Naive thymus-derived CD8-positive, alpha-beta T cell (primary cell): ENCODE measurements around the gene KRTAP24-1. TPM values are rescaled to one million over a fixed set of nuclear protein-coding genes. Genes with fewer than 3 reads are reported as not detected.

ENCODE experiments used
- ATAC-seq, 2 donors: fragments of 150-1000 bp; cut with Tn5 transposase in 1 of 2; sonication (Bioruptor Pico), chemical (Tn5 transposase) in 1 of 2; 1 replicate in 1 of 2; 2 replicates in 1 of 2; pipeline ENCODE4 v1.10.0; 2021; ENCODE audit warnings: mild to moderate bottlenecking in 2 of 2, moderate library complexity in 2 of 2
- POLR2A ChIA-PET: fragments of 350-600 bp; sonication (Branson Sonifier 250); formaldehyde crosslinking; loops from one replicate; lab custom pipeline; 2021; ENCODE audit warnings: antibody characterized with exemption; lab: Charles Lee
- DNase-seq, 10 donors: peaks; one replicate each; pipeline versions ENCODE4 v3.0.0 to v3.0.0-alpha.2; 2020 to 2022
- H3K27ac Mint-ChIP-seq, 10 donors: one replicate each; pipeline ENCODE4 v1.8.0; 2020 to 2022; ENCODE audit warnings: mild to moderate bottlenecking in 10 of 10, mixed read lengths in 10 of 10, moderate library complexity in 4 of 10, inconsistent platforms in 1 of 10
- H3K27me3 Mint-ChIP-seq, 5 donors: one replicate each; pipeline ENCODE4 v1.8.0; 2021 to 2022; ENCODE audit warnings: mixed read lengths in 5 of 5
- H3K36me3 Mint-ChIP-seq, 3 donors: one replicate each; pipeline ENCODE4 v1.8.0; 2020 to 2022; ENCODE audit warnings: mixed read lengths in 3 of 3, mild to moderate bottlenecking in 2 of 3, inconsistent platforms in 1 of 3
- H3K4me1 Mint-ChIP-seq, 4 donors: one replicate each; pipeline ENCODE4 v1.8.0; 2021 to 2022; ENCODE audit warnings: mixed read lengths in 4 of 4
- H3K4me3 Mint-ChIP-seq, 10 donors: one replicate each; pipeline ENCODE4 v1.8.0; 2020 to 2022; ENCODE audit warnings: mild to moderate bottlenecking in 10 of 10, mixed read lengths in 10 of 10, moderate library complexity in 6 of 10, inconsistent platforms in 1 of 10
- H3K9me3 Mint-ChIP-seq, 9 donors: one replicate each; pipeline ENCODE4 v1.8.0; 2020 to 2022; ENCODE audit warnings: mixed read lengths in 9 of 9, mild to moderate bottlenecking in 3 of 9, inconsistent platforms in 1 of 9, moderate library complexity in 1 of 9
- polyA plus RNA-seq, 3 donors: library from polyadenylated mRNA; unstranded; fragments of 300-500 nt; fragmentation: Illumina TruSeq; gene quantifications; one replicate each; pipeline ENCODE4 v1.2.3, GENCODE V29; 2021
- total RNA-seq, 8 experiments: library from RNA in 2 of 8; stranded (reverse) in 2 of 8; gene quantifications; one replicate each; pipeline ENCODE4 v1.2.3 and lab custom pipeline; 2021 to 2026

Gene KRTAP24-1
- total and polyA plus RNA-seq, 5 experiments from 2014 or later = not detected

DNA sequence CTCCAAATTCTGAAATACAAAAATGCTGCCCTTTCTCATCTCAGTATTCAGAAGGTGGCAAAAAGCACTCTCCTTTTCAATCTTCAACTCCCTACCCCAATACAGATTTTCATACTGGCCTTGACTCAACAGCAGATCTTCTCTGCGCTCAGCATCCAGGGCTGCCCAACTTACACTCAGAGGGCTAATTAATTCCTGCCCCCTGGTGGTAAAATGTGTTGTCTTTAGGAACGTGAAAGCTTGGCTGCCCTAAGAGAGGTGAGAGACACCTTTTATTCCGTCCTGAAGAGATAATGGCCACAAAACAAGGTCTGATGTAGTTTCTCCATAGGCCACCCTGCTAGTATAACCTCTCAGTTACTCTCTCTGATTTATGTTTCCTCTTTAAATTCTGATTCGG, 25.0 kb downstream of the KRTAP24-1 start:
- ATAC-seq (no peak), DNase-seq (no peak)
- no peak overlapping the region for H3K27ac Mint-ChIP-seq
- POLR2A ChIA-PET = no interaction called here
- H3K9me3 Mint-ChIP-seq = peaks cover 0 to 3% (median 0%) of the 10 kb centered on the region in 9 donors
- H3K4me3 Mint-ChIP-seq = no peak overlapping the region
- peaks cover 0 to 3% (median 0%) of the 10 kb centered on the region in 5 donors for H3K27me3 Mint-ChIP-seq
- no peaks in the 10 kb centered on the region for H3K4me1 Mint-ChIP-seq
- H3K36me3 Mint-ChIP-seq = no peaks in the 10 kb centered on the region

- Mint-ChIP-seq H3K27ac (peak overlapping the region in 1 of 10 donors; percentile 69), H3K4me1 (no peaks in the 10 kb centered on the region), H3K9me3 (peaks cover 0 to 3% (median 0%) of the 10 kb centered on the region in 9 donors), H3K27me3 (peaks cover 0 to 3% (median 0%) of the 10 kb centered on the region in 5 donors), H3K36me3 (no peaks in the 10 kb centered on the region), H3K4me3 (no peak overlapping the region)
- ATAC-seq (no peak), DNase-seq (no peak)
- POLR2A ChIA-PET = no interaction called here
These were observed 26.6 kb downstream of the KRTAP24-1 start for GRCh38 chr21:30256100-30256499.

DNA sequence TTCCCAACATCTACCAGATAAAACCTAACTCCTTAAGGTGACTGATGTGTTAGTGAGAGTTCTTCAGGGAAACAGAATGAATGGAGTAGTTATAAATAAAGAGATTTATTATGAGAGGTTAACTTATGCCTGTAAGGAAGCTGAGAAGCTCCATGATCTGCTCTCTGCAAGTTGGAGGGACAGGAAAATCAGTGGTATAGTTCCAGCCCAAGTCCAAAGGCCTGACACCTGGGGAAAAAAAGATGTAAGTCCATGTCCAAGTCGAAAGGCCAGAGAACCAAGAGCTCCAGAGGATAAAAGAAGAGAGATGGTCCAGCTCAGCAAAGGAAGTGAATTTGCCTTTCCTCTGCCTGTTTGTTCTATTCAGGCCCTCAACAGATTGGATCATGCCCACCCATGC, 27.1 kb downstream of the KRTAP24-1 start:
- no peaks in the 10 kb centered on the region for H3K4me1 Mint-ChIP-seq
- H3K9me3 Mint-ChIP-seq = peaks cover 0 to 3% (median 0%) of the 10 kb centered on the region in 9 donors
- no peaks in the 10 kb centered on the region for H3K36me3 Mint-ChIP-seq
- DNase-seq = no peak
- H3K27me3 Mint-ChIP-seq = peaks cover 0 to 3% (median 0%) of the 10 kb centered on the region in 5 donors
- no peak overlapping the region for H3K27ac Mint-ChIP-seq
- no peak overlapping the region for H3K4me3 Mint-ChIP-seq
- ATAC-seq = no peak
- POLR2A ChIA-PET = no interaction called here

DNA sequence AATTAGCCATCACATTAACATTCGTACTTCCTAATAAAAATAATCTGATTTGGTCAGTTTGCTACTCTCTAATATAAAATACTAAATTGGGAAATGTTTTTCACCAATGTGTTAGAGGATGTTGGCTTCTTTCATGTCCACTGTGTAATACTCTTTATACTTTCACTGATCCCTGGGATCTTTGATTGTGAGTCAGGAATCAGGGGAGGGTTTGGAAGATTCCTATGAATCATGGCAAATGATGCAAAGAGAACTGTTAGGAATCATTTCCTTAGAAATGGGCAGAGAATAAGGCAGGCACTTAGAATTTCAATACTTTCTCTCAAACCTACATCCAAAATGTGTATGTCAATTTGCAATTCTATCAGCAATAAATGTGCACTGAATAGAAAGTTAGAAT, 31.0 kb downstream of the KRTAP24-1 start:
- Mint-ChIP-seq H3K27me3 (peaks cover 0 to 6% (median 0%) of the 10 kb centered on the region in 5 donors), H3K4me1 (no peaks in the 10 kb centered on the region), H3K9me3 (peaks cover 0 to 3% (median 0%) of the 10 kb centered on the region in 9 donors), H3K4me3 (no peak overlapping the region), H3K27ac (no peak overlapping the region), H3K36me3 (no peaks in the 10 kb centered on the region)
- POLR2A ChIA-PET = no interaction called here
- DNase-seq (no peak), ATAC-seq (no peak)

- H3K4me1 Mint-ChIP-seq = no peaks in the 10 kb centered on the region
- no peak for ATAC-seq
- POLR2A ChIA-PET = no interaction called here
These were observed 32.8 kb downstream of the KRTAP24-1 start for GRCh38 chr21:30249936-30250335.

DNA sequence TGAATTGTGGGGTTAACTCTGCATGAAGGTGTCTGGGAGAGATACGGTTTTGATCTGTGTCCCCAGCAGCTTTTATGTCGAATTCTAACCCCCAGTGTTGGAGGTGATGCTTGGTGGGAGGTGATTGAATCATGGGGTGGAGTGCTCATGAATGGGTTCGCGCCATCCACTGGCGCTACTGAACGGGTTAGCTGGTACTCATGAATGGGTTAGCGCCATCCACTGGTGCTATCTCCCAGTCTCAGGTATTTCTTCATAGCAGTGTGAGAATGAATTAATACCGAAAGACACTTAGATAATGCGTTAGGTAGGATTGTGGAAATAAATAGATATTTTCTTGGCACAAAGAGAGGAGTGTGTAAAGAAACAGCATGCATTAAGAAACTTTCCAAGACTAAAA, 33.9 kb downstream of the KRTAP24-1 start:
- POLR2A ChIA-PET = no interaction called here
- no peak overlapping the region for H3K27ac Mint-ChIP-seq
- H3K36me3 Mint-ChIP-seq = no peaks in the 10 kb centered on the region
- H3K27me3 Mint-ChIP-seq = peaks cover 0 to 17% (median 0%) of the 10 kb centered on the region in 5 donors
- no peak overlapping the region for H3K4me3 Mint-ChIP-seq
- H3K9me3 Mint-ChIP-seq = peaks cover 0 to 10% (median 0%) of the 10 kb centered on the region in 9 donors
- no peak for ATAC-seq
- DNase-seq = no peak
- no peaks in the 10 kb centered on the region for H3K4me1 Mint-ChIP-seq

More at GRCh38 chr21:30249936-30250335, 32.8 kb downstream of the KRTAP24-1 start:
- no peak overlapping the region for H3K27ac Mint-ChIP-seq
- DNase-seq = no peak
- peaks cover 0 to 2% (median 0%) of the 10 kb centered on the region in 9 donors for H3K9me3 Mint-ChIP-seq
- no peaks in the 10 kb centered on the region for H3K36me3 Mint-ChIP-seq
- peaks cover 0 to 7% (median 0%) of the 10 kb centered on the region in 5 donors for H3K27me3 Mint-ChIP-seq
- no peak overlapping the region for H3K4me3 Mint-ChIP-seq

GRCh38 chr21:30245061-30245460, 37.7 kb downstream of the KRTAP24-1 start:
- POLR2A ChIA-PET = no interaction called here
- DNase-seq = no peak
- Mint-ChIP-seq H3K27me3 (peaks cover 0 to 17% (median 0%) of the 10 kb centered on the region in 5 donors), H3K4me1 (no peaks in the 10 kb centered on the region), H3K36me3 (no peaks in the 10 kb centered on the region), H3K27ac (no peak overlapping the region), H3K9me3 (peaks cover 0 to 10% (median 0%) of the 10 kb centered on the region in 9 donors), H3K4me3 (no peak overlapping the region)
- ATAC-seq = no peak

GRCh38 chr21:30243691-30244090, 39.1 kb downstream of the KRTAP24-1 start:
- no peak for DNase-seq
- POLR2A ChIA-PET = interaction anchor here (0.6 kb wide), 1 partner anchor 95 kb away, joined by 3 read pairs; no protein-coding TSS in a partner anchor

GRCh38 chr21:30240661-30241060, 42.1 kb downstream of the KRTAP24-1 start:
- Mint-ChIP-seq H3K4me3 (no peak overlapping the region), H3K27ac (no peak overlapping the region), H3K4me1 (no peaks in the 10 kb centered on the region), H3K36me3 (no peaks in the 10 kb centered on the region), H3K9me3 (peaks cover 0 to 10% (median 0%) of the 10 kb centered on the region in 9 donors), H3K27me3 (peaks cover 0 to 12% (median 0%) of the 10 kb centered on the region in 5 donors)
- no peak for DNase-seq
- POLR2A ChIA-PET = no interaction called here
- ATAC-seq = no peak

More at GRCh38 chr21:30243691-30244090, 39.1 kb downstream of the KRTAP24-1 start:
- Mint-ChIP-seq H3K4me1 (no peaks in the 10 kb centered on the region), H3K9me3 (peaks cover 0 to 10% (median 0%) of the 10 kb centered on the region in 9 donors), H3K27ac (no peak overlapping the region), H3K4me3 (no peak overlapping the region), H3K36me3 (no peaks in the 10 kb centered on the region), H3K27me3 (peaks cover 0 to 12% (median 0%) of the 10 kb centered on the region in 5 donors)
- ATAC-seq = no peak

DNA sequence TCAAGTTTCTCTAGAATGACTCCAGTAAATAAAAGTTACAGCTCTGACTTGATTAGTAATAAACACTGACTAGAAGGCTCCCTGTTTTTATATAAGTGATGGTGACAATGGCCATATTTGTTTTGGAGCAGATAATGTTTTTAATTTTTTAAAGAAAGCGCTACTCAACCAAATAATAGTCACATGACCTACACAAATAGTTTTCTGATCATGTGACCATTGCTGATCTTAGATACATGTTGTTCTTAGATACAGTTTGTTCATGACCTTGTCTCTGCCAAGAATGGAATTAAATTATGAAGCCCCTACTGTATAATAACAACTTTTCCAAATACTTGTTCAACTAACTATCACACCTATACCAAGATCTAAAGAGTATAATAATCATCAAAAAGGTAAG, 44.6 kb downstream of the KRTAP24-1 start:
- Mint-ChIP-seq H3K36me3 (no peaks in the 10 kb centered on the region), H3K4me1 (no peaks in the 10 kb centered on the region), H3K4me3 (no peak overlapping the region), H3K27me3 (peaks cover 0 to 6% (median 0%) of the 10 kb centered on the region in 5 donors), H3K9me3 (peaks cover 0 to 1% (median 0%) of the 10 kb centered on the region in 9 donors), H3K27ac (no peak overlapping the region)
- POLR2A ChIA-PET = no interaction called here
- ATAC-seq (no peak), DNase-seq (no peak)

DNA sequence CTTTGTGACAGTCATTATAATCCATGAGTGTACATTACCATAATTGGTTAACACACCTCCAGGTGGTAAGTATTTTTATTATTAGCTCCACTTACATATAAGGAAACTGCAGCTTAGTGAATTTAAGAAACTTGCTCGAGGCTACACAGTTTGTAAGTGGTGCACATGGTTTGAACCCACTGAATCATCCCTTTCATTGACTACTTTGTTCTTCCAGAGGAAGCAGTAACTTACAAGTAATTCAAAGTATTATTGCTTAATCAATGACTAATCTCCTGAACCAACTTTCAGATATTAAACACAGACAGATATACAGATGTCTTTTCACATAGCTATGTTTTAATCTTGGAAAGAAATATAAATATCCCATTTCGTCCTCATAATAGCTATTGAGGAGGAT, 48.1 kb downstream of the KRTAP24-1 start:
- no peak overlapping the region for H3K4me3 Mint-ChIP-seq
- no peaks in the 10 kb centered on the region for H3K36me3 Mint-ChIP-seq
- ATAC-seq (no peak), DNase-seq (no peak)
- POLR2A ChIA-PET = no interaction called here
- H3K4me1 Mint-ChIP-seq = no peaks in the 10 kb centered on the region
- H3K27me3 Mint-ChIP-seq = no peaks in the 10 kb centered on the region
- no peak overlapping the region for H3K27ac Mint-ChIP-seq
- peaks cover 0 to 5% (median 1%) of the 10 kb centered on the region in 9 donors for H3K9me3 Mint-ChIP-seq

DNA sequence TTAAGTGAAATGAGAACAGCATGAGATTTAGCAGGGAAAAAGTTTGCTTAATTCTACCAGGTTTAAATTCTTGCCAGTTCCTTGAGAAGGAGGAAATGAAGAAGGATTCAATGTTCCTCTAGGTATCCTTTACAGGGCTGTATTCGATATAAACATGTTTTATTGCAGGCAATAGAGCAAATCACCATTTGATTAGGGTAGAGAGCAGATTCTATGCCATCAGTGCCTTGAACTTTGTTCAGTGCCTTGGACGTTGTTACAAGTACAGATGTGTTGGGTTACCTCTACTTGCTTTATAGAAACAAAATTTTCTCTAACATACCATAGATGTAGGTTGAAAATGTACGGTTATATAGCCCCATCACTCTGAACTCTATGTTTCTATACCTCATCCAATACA, 48.7 kb downstream of the KRTAP24-1 start:
- no peaks in the 10 kb centered on the region for H3K4me1 Mint-ChIP-seq
- POLR2A ChIA-PET = no interaction called here
- peaks cover 0 to 5% (median 1%) of the 10 kb centered on the region in 9 donors for H3K9me3 Mint-ChIP-seq
- no peak overlapping the region for H3K27ac Mint-ChIP-seq
- no peaks in the 10 kb centered on the region for H3K36me3 Mint-ChIP-seq
- no peak for DNase-seq
- no peak overlapping the region for H3K4me3 Mint-ChIP-seq
- no peak for ATAC-seq
- H3K27me3 Mint-ChIP-seq = peaks cover 0 to under 1% (median 0%) of the 10 kb centered on the region in 5 donors

GRCh38 chr21:30233228-30234020, 49.3 kb downstream of the KRTAP24-1 start:
- Mint-ChIP-seq H3K4me3 (no peak overlapping the region), H3K36me3 (no peaks in the 10 kb centered on the region), H3K27ac (no peak overlapping the region), H3K27me3 (peaks cover 0 to 2% (median 0%) of the 10 kb centered on the region in 5 donors), H3K9me3 (peaks cover 0 to 5% (median 1%) of the 10 kb centered on the region in 9 donors), H3K4me1 (no peaks in the 10 kb centered on the region)
- DNase-seq = no peak
- ATAC-seq = no peak
- POLR2A ChIA-PET = no interaction called here
